Naive thymus-derived CD4-positive, alpha-beta T cell (primary cell): ENCODE data around the gene TRIM17. TPM values are rescaled to one million over a fixed set of nuclear protein-coding genes. Genes with fewer than 3 reads are reported as not detected.

Experiments used
- ATAC-seq: fragments of 150-1000 bp; cut with Tn5 transposase; 2 replicates; pipeline ENCODE4 v1.10.0; 2021; ENCODE audit warnings: mild to moderate bottlenecking, moderate library complexity
- CTCF ChIA-PET: fragments of 350-600 bp; sonication (Branson Sonifier 250); formaldehyde crosslinking; loops from one replicate; lab custom pipeline; 2021; ENCODE audit warnings: antibody characterized with exemption; lab: Charles Lee
- POLR2A ChIA-PET: fragments of 350-600 bp; sonication (Branson Sonifier 250); formaldehyde crosslinking; loops from one replicate; lab custom pipeline; 2021; ENCODE audit warnings: antibody characterized with exemption, inconsistent platforms; lab: Charles Lee
- DNase-seq, 9 donors: peaks; one replicate each; pipeline versions ENCODE4 v3.0.0 to v3.0.0-alpha.2; 2020 to 2022; ENCODE audit warnings: mixed read lengths in 1 of 9
- H3K27ac ChIP-seq: one replicate; pipeline ENCODE4 v1.7.0; 2013; ENCODE audit warnings: mild to moderate bottlenecking, low read depth, low read length, moderate library complexity
- H3K27me3 ChIP-seq, 2 donors: one replicate each; pipeline ENCODE4 v1.7.0; 2013; ENCODE audit warnings: low read length in 2 of 2, mild to moderate bottlenecking in 2 of 2, moderate library complexity in 2 of 2; ENCODE audit not compliant: control insufficient read depth in 2 of 2, insufficient read depth in 2 of 2
- H3K36me3 ChIP-seq, 3 experiments: 1 replicate in 2 of 3; 2 replicates in 1 of 3; pipeline ENCODE4 v1.7.0; 2013; ENCODE audit warnings: low read length in 3 of 3, mild to moderate bottlenecking in 3 of 3, moderate library complexity in 1 of 3; ENCODE audit not compliant: insufficient read depth in 3 of 3, control insufficient read depth in 2 of 3
- H3K4me1 ChIP-seq, 2 donors: one replicate each; pipeline ENCODE4 v1.7.0; 2013; ENCODE audit warnings: low read length in 2 of 2, mild to moderate bottlenecking in 2 of 2, moderate library complexity in 1 of 2; ENCODE audit not compliant: control insufficient read depth in 2 of 2, insufficient read depth in 2 of 2
- H3K4me3 ChIP-seq: 2 replicates; pipeline ENCODE4 v1.7.0; 2013; ENCODE audit warnings: mild to moderate bottlenecking, low read length
- H3K9me3 ChIP-seq, 3 experiments: 1 replicate in 2 of 3; 2 replicates in 1 of 3; pipeline ENCODE4 v1.7.0; 2013; ENCODE audit warnings: low read length in 3 of 3; ENCODE audit not compliant: control insufficient read depth in 2 of 3
- H3K27ac Mint-ChIP-seq, 9 donors: one replicate each; pipeline ENCODE4 v1.8.0; 2020 to 2022; ENCODE audit warnings: mixed read lengths in 9 of 9, mild to moderate bottlenecking in 8 of 9, moderate library complexity in 5 of 9, inconsistent platforms in 2 of 9
- H3K27me3 Mint-ChIP-seq, 5 donors: one replicate each; pipeline ENCODE4 v1.8.0; 2021 to 2022; ENCODE audit warnings: mixed read lengths in 5 of 5, mild to moderate bottlenecking in 1 of 5
- H3K36me3 Mint-ChIP-seq, 5 donors: one replicate each; pipeline ENCODE4 v1.8.0; 2020 to 2022; ENCODE audit warnings: mixed read lengths in 5 of 5, mild to moderate bottlenecking in 3 of 5, inconsistent platforms in 1 of 5
- H3K4me1 Mint-ChIP-seq, 7 donors: one replicate each; pipeline ENCODE4 v1.8.0; 2020 to 2022; ENCODE audit warnings: mixed read lengths in 7 of 7, mild to moderate bottlenecking in 3 of 7, inconsistent platforms in 1 of 7
- H3K4me3 Mint-ChIP-seq, 10 donors: one replicate each; pipeline ENCODE4 v1.8.0; 2020 to 2022; ENCODE audit warnings: mild to moderate bottlenecking in 10 of 10, mixed read lengths in 10 of 10, moderate library complexity in 6 of 10, inconsistent platforms in 2 of 10
- H3K9me3 Mint-ChIP-seq, 11 donors: one replicate each; pipeline ENCODE4 v1.8.0; 2020 to 2022; ENCODE audit warnings: mixed read lengths in 11 of 11, mild to moderate bottlenecking in 4 of 11, inconsistent platforms in 1 of 11, moderate library complexity in 1 of 11
- intact Hi-C, 2 donors: fragments of 100-400 bp; cut with micrococcal nuclease; formaldehyde crosslinking; loops; one replicate each; pipeline ENCODE4 v1.15.1; 2023
- polyA plus RNA-seq, 2 donors: library from polyadenylated mRNA; unstranded; fragments of 300-500 nt; fragmentation: Illumina TruSeq; gene quantifications; one replicate each; pipeline ENCODE4 v1.2.3, GENCODE V29; 2021
- total RNA-seq, 6 experiments: library from RNA in 5 of 6; stranded (reverse) in 5 of 6; gene quantifications; 1 replicate in 5 of 6; 2 replicates in 1 of 6; pipeline ENCODE4 v1.2.3 and lab custom pipeline; 2021 to 2026

TRIM17 gene
- total and polyA plus RNA-seq, 7 experiments from 2014 or later, result 0.18 to 2.5 (median 1.00) TPM

DNA sequence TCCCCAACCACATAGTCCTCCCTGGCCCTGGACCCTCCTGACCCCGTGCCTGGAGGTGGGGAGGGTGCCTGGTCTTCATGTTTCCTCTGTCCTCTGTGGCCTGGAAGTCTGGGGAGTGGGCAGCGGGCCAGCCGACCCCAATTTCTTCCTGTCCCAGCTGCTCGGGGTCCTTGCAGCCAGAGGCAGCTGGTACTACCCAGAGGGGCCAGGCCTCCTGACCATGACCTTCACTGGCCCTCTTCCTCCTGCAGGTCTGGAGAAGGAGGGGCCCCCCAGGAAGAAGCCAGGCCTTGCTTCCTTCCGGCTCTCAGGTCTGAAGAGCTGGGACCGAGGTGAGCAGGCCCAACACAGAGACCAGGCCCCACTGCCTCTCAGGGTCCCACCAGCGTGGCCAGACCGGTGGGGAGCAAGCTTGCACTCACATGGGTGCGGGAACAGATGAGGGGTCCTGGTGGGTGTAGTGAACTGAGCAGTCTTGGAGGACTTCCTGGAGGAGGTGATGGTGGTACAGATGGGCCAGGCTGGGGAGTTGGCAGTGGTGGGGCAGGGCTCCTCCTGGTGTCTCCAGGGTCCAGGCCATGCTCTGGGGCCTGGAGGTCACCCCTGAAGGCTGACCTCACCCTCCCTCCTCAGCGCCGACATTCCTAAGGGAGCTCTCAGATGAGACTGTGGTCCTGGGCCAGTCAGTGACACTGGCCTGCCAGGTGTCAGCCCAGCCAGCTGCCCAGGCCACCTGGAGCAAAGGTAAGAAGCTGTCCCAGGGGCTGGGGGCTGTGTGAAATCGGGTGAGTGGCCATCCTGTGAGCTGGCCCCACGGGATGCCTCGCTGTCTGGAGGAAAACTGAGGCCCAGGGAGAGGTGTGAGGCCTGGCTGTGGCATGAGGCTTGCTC is 42.7 kb downstream of the TRIM17 start:
- intact Hi-C loops, result no loop called here
- no peak overlapping the region for H3K4me3 ChIP-seq
- no peaks in the 10 kb centered on the region for H3K27me3 ChIP-seq
- ChIA-PET CTCF (no interaction called here), POLR2A (no interaction called here)
- Mint-ChIP-seq H3K27me3 (peaks cover 0 to 5% (median 3%) of the 10 kb centered on the region in 5 donors), H3K36me3 (peaks cover 0 to 4% (median 0%) of the 10 kb centered on the region in 5 donors), H3K27ac (no peak overlapping the region), H3K9me3 (no peaks in the 10 kb centered on the region), H3K4me3 (no peak overlapping the region), H3K4me1 (peaks cover 2 to 9% (median 4%) of the 10 kb centered on the region in 7 donors)
- ATAC-seq, result no peak
- H3K9me3 ChIP-seq, result no peaks in the 10 kb centered on the region
- H3K36me3 ChIP-seq, result peaks cover 0 to 7% (median 0%) of the 10 kb centered on the region in 3 experiments
- DNase-seq, result no peak
- H3K27ac ChIP-seq, result no peak overlapping the region
- H3K4me1 ChIP-seq, result no peaks in the 10 kb centered on the region

DNA sequence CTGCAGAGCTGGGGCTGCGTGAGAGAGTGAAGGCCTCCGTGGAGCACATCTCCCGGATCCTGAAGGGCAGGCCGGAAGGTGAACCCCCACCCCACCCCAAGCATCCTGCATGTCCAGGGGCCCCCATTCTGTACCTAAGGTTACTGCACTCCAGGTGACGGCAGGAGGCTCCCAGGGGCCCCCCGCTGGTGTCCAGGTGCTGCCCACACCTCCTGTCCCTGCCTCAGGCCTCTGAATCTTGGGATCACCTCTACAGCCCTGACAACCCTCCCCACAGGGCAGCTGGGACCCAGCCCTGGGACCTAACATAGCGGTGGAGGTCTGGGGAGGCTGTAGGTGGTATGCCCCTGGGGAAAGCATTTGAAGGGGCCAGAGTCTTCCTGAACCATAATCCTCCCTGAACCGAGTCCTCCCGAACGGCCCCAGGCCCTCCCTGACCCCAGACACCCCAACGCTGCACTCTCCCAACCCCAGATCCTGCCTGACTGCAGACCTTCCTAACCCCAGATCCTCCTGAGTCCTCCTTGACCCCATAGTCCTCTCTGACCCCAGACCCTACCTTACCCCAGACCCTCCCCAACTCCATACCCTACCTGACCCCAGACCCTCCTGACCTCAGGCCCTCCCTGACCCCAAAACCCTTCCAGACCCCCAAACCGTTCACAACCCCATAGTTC is 43.5 kb downstream of the TRIM17 start:
- Histone ChIP-seq H3K27ac (no peak overlapping the region), H3K36me3 (peaks cover 0 to 7% (median 0%) of the 10 kb centered on the region in 3 experiments), H3K27me3 (no peaks in the 10 kb centered on the region), H3K9me3 (no peaks in the 10 kb centered on the region), H3K4me1 (no peaks in the 10 kb centered on the region), H3K4me3 (no peak overlapping the region)
- Mint-ChIP-seq H3K27me3 (no peaks in the 10 kb centered on the region), H3K4me3 (no peak overlapping the region), H3K27ac (no peak overlapping the region), H3K36me3 (peaks cover 0 to 4% (median 0%) of the 10 kb centered on the region in 5 donors), H3K9me3 (no peaks in the 10 kb centered on the region), H3K4me1 (peaks cover 0 to 5% (median 0%) of the 10 kb centered on the region in 7 donors)
- CTCF ChIA-PET, result no interaction called here
- no peak for ATAC-seq
- POLR2A ChIA-PET, result no interaction called here
- intact Hi-C loops, result no loop called here
- no peak for DNase-seq

DNA sequence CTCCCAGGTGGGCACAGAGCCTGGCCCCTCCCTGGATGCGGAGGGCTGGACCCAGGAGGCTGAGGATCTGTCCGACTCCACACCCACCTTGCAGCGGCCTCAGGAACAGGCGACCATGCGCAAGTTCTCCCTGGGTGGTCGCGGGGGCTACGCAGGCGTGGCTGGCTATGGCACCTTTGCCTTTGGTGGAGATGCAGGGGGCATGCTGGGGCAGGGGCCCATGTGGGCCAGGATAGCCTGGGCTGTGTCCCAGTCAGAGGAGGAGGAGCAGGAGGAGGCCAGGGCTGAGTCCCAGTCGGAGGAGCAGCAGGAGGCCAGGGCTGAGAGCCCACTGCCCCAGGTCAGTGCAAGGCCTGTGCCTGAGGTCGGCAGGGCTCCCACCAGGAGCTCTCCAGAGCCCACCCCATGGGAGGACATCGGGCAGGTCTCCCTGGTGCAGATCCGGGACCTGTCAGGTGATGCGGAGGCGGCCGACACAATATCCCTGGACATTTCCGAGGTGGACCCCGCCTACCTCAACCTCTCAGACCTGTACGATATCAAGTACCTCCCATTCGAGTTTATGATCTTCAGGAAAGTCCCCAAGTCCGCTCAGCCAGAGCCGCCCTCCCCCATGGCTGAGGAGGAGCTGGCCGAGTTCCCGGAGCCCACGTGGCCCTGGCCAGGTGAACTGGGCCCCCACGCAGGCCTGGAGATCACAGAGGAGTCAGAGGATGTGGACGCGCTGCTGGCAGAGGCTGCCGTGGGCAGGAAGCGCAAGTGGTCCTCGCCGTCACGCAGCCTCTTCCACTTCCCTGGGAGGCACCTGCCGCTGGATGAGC is 44.3 kb downstream of the TRIM17 start:
- DNase-seq (no peak), ATAC-seq (no peak)
- H3K4me1 ChIP-seq, result no peaks in the 10 kb centered on the region
- H3K36me3 ChIP-seq, result peaks cover 0 to 7% (median 0%) of the 10 kb centered on the region in 3 experiments
- H3K4me1 Mint-ChIP-seq, result peaks cover 0 to 2% (median 0%) of the 10 kb centered on the region in 7 donors
- ChIA-PET CTCF (no interaction called here), POLR2A (no interaction called here)
- H3K36me3 Mint-ChIP-seq, result peaks cover 0 to 4% (median 0%) of the 10 kb centered on the region in 5 donors
- intact Hi-C loops, result no loop called here
- H3K27me3 ChIP-seq, result no peaks in the 10 kb centered on the region
- H3K4me3 ChIP-seq, result no peak overlapping the region
- H3K9me3 Mint-ChIP-seq, result no peaks in the 10 kb centered on the region
- no peaks in the 10 kb centered on the region for H3K9me3 ChIP-seq
- H3K27ac ChIP-seq, result no peak overlapping the region
- no peak overlapping the region for H3K4me3 Mint-ChIP-seq
- H3K27me3 Mint-ChIP-seq, result no peaks in the 10 kb centered on the region
- H3K27ac Mint-ChIP-seq, result no peak overlapping the region

GRCh38 chr1:228371741-228372182 is 44.9 kb downstream of the TRIM17 start:
- Mint-ChIP-seq H3K36me3 (peaks cover 0 to 4% (median 0%) of the 10 kb centered on the region in 5 donors), H3K4me1 (peaks cover 0 to 2% (median 0%) of the 10 kb centered on the region in 7 donors), H3K27me3 (no peaks in the 10 kb centered on the region), H3K4me3 (no peak overlapping the region), H3K27ac (no peak overlapping the region), H3K9me3 (no peaks in the 10 kb centered on the region)
- no peak overlapping the region for H3K4me3 ChIP-seq
- H3K27ac ChIP-seq, result no peak overlapping the region
- ATAC-seq (no peak), DNase-seq (no peak)
- CTCF ChIA-PET, result no interaction called here
- peaks cover 0 to 7% (median 0%) of the 10 kb centered on the region in 3 experiments for H3K36me3 ChIP-seq
- no peaks in the 10 kb centered on the region for H3K9me3 ChIP-seq
- no peaks in the 10 kb centered on the region for H3K4me1 ChIP-seq
- intact Hi-C loops, result no loop called here
- no peaks in the 10 kb centered on the region for H3K27me3 ChIP-seq
- POLR2A ChIA-PET, result no interaction called here

DNA sequence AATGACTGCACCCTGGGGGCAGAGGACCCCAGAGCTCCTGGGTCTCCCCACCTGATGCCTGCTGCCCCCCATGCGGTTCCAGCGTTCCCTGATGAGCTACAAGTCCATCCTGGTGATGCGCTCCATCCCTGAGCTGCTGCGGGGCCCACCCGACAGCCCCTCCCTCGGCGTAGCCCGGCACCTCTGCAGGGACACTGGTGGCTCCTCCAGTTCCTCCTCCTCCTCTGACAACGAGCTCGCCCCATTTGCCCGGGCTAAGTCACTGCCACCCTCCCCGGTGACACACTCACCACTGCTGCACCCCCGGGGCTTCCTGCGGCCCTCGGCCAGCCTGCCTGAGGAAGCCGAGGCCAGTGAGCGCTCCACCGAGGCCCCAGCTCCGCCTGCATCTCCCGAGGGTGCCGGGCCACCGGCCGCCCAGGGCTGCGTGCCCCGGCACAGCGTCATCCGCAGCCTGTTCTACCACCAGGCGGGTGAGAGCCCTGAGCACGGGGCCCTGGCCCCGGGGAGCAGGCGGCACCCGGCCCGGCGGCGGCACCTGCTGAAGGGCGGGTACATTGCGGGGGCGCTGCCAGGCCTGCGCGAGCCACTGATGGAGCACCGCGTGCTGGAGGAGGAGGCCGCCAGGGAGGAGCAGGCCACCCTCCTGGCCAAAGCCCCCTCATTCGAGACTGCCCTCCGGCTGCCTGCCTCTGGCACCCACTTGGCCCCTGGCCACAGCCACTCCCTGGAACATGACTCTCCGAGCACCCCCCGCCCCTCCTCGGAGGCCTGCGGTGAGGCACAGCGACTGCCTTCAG is 45.5 kb downstream of the TRIM17 start:
- H3K27me3 Mint-ChIP-seq, result no peaks in the 10 kb centered on the region
- H3K36me3 ChIP-seq, result peaks cover 0 to 7% (median 0%) of the 10 kb centered on the region in 3 experiments
- H3K9me3 Mint-ChIP-seq, result no peaks in the 10 kb centered on the region
- no peak overlapping the region for H3K4me3 Mint-ChIP-seq
- H3K36me3 Mint-ChIP-seq, result peaks cover 0 to under 1% (median 0%) of the 10 kb centered on the region in 5 donors
- DNase-seq (no peak), ATAC-seq (no peak)
- no peaks in the 10 kb centered on the region for H3K27me3 ChIP-seq
- no peak overlapping the region for H3K27ac Mint-ChIP-seq
- no peak overlapping the region for H3K27ac ChIP-seq
- H3K9me3 ChIP-seq, result no peaks in the 10 kb centered on the region
- ChIA-PET CTCF (interaction anchor here (0.7 kb wide), 1 partner anchor 95 kb away, joined by 3 read pairs; no protein-coding TSS in a partner anchor), POLR2A (interaction anchor here (0.6 kb wide), 1 partner anchor 23 kb away, joined by 3 read pairs; no protein-coding TSS in a partner anchor)
- intact Hi-C loops, result no loop called here
- H3K4me1 ChIP-seq, result no peaks in the 10 kb centered on the region
- peaks cover 0 to 2% (median 0%) of the 10 kb centered on the region in 7 donors for H3K4me1 Mint-ChIP-seq
- no peak overlapping the region for H3K4me3 ChIP-seq
